ENCODE data around the gene CDHR5. TPM values are rescaled to one million over a fixed set of nuclear protein-coding genes. Genes with fewer than 3 reads are reported as not detected.

CDHR5 gene
- total RNA-seq, 4 donors from 2014 or later, result 256 to 1,063 (median 597) TPM

DNA sequence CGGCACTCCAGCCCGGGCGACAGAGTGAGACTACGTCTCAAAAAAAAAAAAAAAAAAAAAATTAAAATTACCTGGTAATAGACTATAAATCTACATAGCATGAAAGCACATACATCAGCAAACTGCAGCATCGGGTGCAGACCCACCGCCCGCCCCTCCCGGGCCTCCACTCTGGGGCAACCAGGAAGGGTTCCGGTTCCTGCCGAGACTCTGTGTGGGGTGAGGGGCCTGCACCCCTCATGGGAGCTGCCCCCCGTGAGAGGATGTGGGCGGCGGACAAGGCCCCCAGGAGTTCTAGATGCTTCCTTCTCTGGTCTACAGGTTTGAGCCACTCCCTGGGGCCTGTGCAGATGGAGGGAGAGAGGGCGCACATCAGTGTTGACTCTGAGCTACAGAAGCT is 21.5 kb upstream of the CDHR5 start:
- Histone ChIP-seq H3K4me1 (no peaks in the 10 kb centered on the region), H3K36me3 (peaks cover 0 to 2% (median 0%) of the 10 kb centered on the region in 4 donors), H3K27me3 (no peaks in the 10 kb centered on the region), H3K4me3 (no peak overlapping the region), H3K9me3 (no peaks in the 10 kb centered on the region), H3K27ac (no peak overlapping the region)
- 82% methylated on average over 14 of the region's 14 CpGs; no CpG with 5 or more reads in 1 of the 2 donors for WGBS, 2 donors (ENCODE audit: low coverage in 1 of 2)
- no peak for DNase-seq
- in situ Hi-C loops (cut with MboI; ENCODE audit: low pct_ligation_motif_present in 1 of 4, low pct_unique_long_range_greater_than_20kb in 1 of 4, low sequenced_read_pairs in 3 of 4), result no loop called here
- TF ChIP-seq POLR2AphosphoS5 (IDR thresholded peaks at IDR 0.05), result no peak
- no peak for TF ChIP-seq POLR2A (IDR thresholded peaks at IDR 0.05)
- no peak for TF ChIP-seq EP300 (IDR thresholded peaks at IDR 0.05; ENCODE audit: low read depth)
- TF ChIP-seq, protein P1, sequence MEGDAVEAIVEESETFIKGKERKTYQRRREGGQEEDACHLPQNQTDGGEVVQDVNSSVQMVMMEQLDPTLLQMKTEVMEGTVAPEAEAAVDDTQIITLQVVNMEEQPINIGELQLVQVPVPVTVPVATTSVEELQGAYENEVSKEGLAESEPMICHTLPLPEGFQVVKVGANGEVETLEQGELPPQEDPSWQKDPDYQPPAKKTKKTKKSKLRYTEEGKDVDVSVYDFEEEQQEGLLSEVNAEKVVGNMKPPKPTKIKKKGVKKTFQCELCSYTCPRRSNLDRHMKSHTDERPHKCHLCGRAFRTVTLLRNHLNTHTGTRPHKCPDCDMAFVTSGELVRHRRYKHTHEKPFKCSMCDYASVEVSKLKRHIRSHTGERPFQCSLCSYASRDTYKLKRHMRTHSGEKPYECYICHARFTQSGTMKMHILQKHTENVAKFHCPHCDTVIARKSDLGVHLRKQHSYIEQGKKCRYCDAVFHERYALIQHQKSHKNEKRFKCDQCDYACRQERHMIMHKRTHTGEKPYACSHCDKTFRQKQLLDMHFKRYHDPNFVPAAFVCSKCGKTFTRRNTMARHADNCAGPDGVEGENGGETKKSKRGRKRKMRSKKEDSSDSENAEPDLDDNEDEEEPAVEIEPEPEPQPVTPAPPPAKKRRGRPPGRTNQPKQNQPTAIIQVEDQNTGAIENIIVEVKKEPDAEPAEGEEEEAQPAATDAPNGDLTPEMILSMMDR (IDR thresholded peaks at IDR 0.05), result no peak
- intact Hi-C loops (cut with DNase I; ENCODE audit: low total_unique reads), result no loop called here

DNA sequence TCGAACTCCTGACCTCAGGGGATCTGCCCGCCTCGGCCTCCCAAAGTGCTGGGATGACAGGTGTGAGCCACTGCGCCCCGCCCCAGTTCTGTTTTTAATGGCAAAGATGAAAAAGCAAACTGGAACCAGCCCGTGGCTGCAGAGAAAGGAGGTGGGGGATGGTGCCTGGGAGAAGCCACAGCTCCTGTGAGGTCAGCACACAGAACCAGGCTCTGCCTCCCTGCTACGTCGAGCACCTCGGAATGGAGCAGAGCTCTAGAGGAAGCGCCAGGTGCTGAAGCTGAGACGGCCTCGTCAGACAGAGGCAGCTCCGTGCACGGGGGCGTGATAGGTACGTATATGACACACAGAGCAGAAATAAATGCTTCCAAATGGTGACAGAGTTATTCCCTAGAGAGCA is 20.8 kb upstream of the CDHR5 start:
- DNase-seq, result no peak
- Histone ChIP-seq H3K4me1 (no peaks in the 10 kb centered on the region), H3K27ac (no peak overlapping the region), H3K27me3 (no peaks in the 10 kb centered on the region), H3K9me3 (no peaks in the 10 kb centered on the region), H3K36me3 (no peaks in the 10 kb centered on the region), H3K4me3 (no peak overlapping the region)
- WGBS, 2 donors (ENCODE audit: low coverage in 1 of 2), result 74% methylated on average over 16 of the region's 16 CpGs; no CpG with 5 or more reads in 1 of the 2 donors
- TF ChIP-seq, protein P1 (IDR thresholded peaks at IDR 0.05), result no peak
- no peak for TF ChIP-seq POLR2AphosphoS5 (IDR thresholded peaks at IDR 0.05)
- TF ChIP-seq EP300 (IDR thresholded peaks at IDR 0.05; ENCODE audit: low read depth), result no peak
- TF ChIP-seq POLR2A (IDR thresholded peaks at IDR 0.05), result no peak
- in situ Hi-C loops (cut with MboI; ENCODE audit: low pct_ligation_motif_present in 1 of 4, low pct_unique_long_range_greater_than_20kb in 1 of 4, low sequenced_read_pairs in 3 of 4), result no loop called here
- intact Hi-C loops (cut with DNase I; ENCODE audit: low total_unique reads), result no loop called here

DNA sequence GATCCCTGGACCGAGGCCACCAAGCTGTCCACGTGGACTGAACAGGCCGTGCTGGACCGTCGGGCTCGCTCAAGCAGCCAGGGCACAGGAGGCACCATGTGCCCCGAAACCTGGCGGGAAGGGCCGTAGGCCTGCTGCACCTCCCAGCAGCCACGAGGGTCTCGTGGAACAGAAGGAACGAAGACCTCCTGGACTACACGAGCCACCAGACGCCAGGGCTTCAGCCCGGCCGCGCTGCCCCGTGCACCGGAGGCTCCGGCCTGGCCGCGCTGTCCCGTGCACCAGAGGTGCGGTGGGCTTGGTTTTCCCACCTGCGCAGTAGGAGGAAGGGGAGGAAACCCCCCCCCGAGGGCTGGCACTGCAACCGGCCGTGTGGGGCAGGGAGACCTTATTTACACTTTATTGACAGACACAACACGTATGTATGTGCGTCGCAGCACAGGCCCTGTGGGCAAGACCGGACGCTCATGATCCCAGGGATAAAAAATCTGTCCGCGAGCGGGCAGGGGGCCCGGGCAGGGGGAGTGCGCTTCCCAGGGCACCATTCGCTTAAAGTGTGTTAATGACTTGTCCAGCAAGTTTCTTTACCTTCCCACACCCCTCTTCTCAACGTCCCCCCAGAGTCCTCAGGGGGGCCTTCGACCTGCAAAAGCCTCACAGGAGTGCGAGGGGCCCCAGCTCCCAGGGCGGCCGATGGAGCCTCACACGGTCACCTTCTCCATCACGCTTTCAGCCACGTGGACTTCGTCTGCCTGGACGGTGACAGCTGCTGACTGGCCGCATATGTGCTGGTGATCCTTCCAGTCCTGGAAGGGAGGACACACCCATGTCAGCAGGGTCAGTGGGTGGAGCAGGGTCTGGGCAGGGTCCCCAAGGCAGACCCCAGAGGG is 19.3 kb upstream of the CDHR5 start:
- Histone ChIP-seq H3K4me3 (no peak overlapping the region), H3K27ac (no peak overlapping the region), H3K4me1 (peaks cover 0 to 2% (median 0%) of the 10 kb centered on the region in 4 donors), H3K27me3 (peaks cover 12% of the 10 kb centered on the region), H3K9me3 (no peaks in the 10 kb centered on the region), H3K36me3 (no peaks in the 10 kb centered on the region)
- in situ Hi-C loops (cut with MboI; ENCODE audit: low pct_ligation_motif_present in 1 of 4, low pct_unique_long_range_greater_than_20kb in 1 of 4, low sequenced_read_pairs in 3 of 4) (no loop called here), intact Hi-C loops (cut with DNase I; ENCODE audit: low total_unique reads) (no loop called here)
- TF ChIP-seq, protein P1 (IDR thresholded peaks at IDR 0.05), result no peak
- TF ChIP-seq POLR2AphosphoS5 (IDR thresholded peaks at IDR 0.05) (no peak), POLR2A (IDR thresholded peaks at IDR 0.05) (no peak), EP300 (IDR thresholded peaks at IDR 0.05; ENCODE audit: low read depth) (no peak)
- no peak for DNase-seq
- 86% methylated on average over 50 of the region's 50 CpGs; no CpG with 5 or more reads in 1 of the 2 donors for WGBS, 2 donors (ENCODE audit: low coverage in 1 of 2)

DNA sequence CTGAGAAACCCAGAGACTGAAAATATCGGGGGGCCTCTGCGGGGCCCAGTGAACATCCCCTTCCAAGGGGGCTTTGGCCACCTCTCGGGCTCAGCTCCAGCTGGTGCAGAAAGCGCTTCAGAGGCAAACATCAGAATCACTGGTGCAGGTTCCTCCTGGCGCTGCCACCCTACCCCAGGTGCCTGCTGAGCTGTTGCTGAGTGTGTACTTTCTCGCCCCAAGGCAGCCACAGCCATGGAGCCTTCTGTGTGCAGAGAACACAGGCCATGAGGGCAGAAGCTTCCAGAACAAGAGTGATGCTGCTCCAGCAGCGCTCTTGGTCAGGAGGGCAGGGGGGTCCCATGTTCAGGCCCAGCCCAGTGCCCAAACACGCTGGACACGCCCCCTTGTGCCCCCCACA is 18.6 kb upstream of the CDHR5 start:
- Histone ChIP-seq H3K27ac (no peak overlapping the region), H3K9me3 (no peaks in the 10 kb centered on the region), H3K36me3 (no peaks in the 10 kb centered on the region), H3K4me3 (no peak overlapping the region), H3K27me3 (peaks cover 19% of the 10 kb centered on the region), H3K4me1 (peaks cover 0 to 5% (median 0%) of the 10 kb centered on the region in 4 donors)
- DNase-seq, result no peak
- TF ChIP-seq POLR2A (IDR thresholded peaks at IDR 0.05), result no peak
- no peak for TF ChIP-seq EP300 (IDR thresholded peaks at IDR 0.05; ENCODE audit: low read depth)
- TF ChIP-seq POLR2AphosphoS5 (IDR thresholded peaks at IDR 0.05), result no peak
- TF ChIP-seq, protein P1 (IDR thresholded peaks at IDR 0.05), result no peak
- in situ Hi-C loops (cut with MboI; ENCODE audit: low pct_ligation_motif_present in 1 of 4, low pct_unique_long_range_greater_than_20kb in 1 of 4, low sequenced_read_pairs in 3 of 4), result no loop called here
- WGBS, 2 donors (ENCODE audit: low coverage in 1 of 2), result 94 to 95% methylated on average over 4 to 9 of the region's 9 CpGs
- intact Hi-C loops (cut with DNase I; ENCODE audit: low total_unique reads), result no loop called here
